8988T (cell line): ENCODE measurements around the gene SLC41A3.

Experiments used
- DNase-seq: peaks from one replicate; pipeline ENCODE4 v3.0.0; 2011

Gene SLC41A3

DNA sequence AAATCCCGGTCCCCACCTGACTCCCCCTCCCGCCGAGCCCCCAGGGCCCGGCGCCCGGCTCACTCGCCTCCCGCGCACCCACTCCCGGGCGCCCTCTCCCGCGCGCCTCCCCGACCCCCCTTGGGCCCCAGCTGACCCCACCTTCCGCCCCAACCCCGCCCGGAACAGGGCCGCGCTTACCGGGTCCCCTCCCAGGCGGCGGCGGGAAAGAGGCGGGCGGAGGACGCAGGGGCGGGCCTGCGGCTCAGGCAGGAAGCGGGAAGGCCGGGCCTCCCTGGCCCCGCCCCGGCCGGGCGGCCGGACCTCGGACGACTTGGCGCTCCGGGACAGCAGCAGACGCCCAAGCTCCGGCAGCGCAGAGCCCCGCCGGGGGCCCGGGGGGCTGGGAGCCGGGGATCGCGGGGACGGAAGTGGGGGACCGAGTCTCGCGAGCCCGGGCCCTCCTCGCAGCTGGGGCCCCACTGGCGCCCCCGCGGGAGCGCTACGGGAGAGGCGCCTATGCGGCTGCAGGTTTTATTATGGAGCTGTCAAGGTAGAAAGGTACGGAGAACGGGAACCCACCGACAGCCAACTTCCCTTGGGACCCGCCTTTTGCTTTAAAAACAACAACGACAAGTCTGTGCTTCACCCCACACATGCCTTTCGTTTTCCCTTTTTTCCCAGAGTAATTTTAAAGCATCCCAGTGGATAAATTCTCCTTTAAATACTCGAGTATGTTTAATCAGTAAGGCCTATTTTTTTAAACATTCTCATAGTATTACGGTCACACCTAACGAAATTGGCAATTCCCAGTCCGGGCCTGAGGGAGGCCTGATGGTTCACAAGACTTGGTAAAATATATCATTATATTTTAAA is at the start of gene SLC41A3:
Gene SLC41A3 (minus strand): TSS at position 212 of the 855 bp plus-strand sequence. CDS start 15,905 bp downstream, outside the sequence.
- DNase-seq = peak; percentile 81

DNA sequence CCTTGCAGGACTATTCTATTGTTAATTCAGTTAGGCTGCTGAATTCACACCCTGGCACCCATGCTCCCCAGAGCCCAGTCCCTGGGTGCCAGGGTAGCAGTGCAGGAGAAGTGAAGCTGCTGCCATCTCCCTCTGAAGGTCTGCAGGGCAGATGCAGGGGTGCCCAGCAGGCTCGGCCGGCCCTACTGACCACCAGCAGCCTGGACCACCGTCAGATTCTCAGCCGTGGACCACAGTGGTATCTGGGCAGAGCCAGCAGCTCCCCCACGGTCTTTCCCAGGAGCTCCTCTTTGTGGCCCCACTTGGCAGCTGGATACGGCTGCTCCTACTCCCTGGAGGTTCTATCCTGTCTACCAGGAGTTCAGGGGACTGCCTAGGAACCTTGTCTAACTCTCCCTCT is 49.7 kb upstream of the SLC41A3 start:
- no peak for DNase-seq

DNA sequence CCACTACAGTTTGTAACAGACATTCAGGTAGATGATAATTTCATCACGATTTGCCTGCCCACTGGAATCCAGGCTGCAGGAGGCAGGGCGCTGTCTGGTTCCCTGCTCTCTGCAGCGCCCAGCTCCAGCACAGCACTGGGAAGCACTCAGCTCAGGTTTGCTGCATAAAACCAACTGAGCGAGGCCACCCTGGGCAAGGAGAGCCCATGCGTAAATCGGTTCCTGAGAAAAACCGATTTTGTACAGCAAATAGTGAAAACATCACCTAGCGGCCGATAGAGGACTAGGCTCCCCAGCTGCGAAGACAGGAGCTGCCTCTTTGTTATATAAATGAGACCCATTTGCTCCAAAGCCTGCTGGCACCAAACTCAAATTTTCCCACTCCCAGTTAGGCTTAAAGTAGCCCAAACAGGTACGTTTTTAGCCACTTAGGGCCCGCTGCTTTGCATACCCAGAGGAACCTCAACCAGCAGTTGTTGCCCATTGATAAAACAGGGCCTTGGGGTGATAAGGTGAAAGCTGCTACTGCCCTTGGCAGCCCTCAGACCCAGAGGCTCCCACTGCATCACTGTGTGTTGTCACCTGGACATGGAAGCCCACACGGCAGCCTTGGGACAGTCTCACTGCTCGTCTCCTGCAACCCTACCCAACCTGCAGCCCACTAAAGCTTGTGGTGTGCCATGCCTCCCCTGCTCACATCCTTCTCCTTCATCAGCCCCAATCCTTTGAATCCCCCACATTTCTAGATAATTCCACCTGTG is 49.0 kb upstream of the SLC41A3 start:
- no peak for DNase-seq

DNA sequence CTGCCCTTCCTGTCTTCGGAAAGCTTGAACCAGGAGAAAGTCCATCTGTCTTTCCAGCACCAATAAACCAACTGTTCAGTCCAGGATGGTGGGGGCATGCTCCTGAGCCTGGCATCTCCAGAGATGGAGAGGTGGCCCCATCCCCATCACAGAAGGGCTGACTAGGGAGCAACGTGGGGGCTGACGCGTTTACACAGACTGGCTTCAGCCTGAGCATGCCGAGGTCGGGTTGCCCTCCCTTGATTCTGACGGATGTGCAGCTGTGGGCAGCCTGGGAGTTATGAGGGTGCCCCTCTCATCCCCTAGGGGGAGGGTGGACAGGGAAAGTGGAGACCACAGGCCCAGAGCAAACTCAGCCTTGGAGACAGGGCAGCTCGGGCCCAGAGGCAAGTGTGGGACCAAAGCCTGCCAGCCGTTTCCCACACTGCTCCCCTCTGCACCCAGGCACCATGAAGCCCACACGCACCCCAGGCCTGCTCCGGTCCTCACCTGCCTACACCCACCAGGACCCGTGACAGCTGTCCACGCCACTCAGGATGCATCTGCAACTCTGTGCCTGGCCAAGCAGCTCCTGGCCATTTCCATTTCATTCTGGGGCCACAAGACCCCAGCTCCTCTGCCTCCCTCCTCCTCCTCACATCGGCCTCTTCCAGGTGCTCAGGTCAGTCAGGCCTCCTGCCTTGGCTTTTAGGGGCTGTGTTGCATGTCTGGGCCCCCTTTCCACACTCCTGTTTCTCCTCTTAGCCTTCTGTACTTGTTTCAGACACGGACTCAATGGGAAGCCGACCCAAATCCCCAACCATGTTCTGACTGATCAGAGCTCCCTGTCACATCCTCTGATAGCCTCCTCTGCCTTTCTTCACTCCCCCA is 48.2 kb upstream of the SLC41A3 start:
- DNase-seq = no peak

DNA sequence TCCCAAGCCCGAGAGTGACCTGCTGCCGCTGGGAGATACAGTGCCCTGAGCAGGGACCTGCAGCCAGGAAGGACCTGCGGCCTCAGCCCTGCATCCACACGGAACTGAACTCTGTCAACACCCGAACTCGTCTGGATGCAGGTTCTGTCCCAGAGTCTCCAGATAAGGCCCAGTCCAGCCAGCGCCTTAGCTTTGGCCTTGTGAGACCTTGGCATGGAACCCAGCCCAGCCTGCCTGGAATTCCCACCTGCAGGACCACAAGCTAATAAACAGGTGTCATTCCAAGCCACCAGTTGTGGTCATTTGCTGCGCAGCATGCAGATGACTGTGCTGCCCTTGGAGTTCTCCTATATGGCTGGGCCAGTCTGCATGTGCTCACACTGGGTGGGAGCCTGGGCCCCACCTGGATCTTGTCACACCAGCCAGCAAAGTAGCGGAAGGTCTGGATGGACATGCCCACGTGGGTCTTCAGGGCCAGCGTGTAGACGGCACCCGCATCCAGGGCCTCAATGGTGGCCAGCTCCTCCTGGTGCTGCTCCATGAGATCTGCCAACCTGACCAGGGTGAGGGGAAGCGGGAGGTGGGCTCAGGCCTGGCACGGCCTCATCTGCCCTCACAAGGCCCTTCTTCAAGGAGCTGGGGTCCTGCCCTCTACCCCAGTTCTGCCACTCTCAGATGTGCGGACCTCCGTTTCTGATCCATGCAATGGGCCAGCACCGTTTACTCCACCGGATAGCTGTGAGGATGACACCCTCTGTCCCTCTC is 47.2 kb upstream of the SLC41A3 start:
- DNase-seq = no peak

DNA sequence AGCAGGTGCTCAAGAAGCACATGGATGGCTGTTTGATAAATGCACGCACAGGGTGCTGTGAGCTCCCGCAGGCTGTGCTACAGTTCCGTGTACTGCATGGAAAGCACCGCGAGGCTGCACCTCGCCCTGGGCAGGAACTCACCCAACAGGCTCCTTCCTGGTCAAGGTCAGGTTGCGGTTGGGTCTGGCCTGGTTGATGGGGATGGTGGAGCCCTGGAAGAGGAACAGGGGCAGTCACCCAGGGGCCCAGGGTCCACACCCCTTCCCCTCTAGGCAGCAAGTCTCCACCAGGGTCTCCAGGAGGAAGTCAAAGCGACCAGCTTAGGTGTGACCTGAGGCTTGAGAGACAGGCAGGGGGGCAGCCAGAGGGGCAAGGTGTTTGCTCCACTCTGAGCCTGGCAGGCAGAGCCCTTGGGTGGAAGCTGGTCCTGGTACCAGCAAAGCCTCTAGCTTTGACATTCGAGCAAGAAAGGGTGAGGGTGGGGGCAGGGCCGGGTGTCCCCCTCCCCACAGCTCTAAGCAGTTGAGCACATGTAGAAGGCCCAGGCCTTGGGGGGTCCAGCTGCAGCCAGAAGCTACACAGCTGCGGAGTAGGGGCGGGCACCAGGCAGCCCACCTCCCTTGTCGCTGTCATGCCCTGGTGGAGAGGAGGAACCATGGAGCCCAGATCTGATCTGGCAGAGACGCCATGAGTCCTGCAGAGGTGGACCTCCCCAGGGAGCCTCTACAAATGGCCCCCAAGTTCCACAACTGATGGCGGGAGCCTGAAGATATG is 46.3 kb upstream of the SLC41A3 start:
- no peak for DNase-seq

DNA sequence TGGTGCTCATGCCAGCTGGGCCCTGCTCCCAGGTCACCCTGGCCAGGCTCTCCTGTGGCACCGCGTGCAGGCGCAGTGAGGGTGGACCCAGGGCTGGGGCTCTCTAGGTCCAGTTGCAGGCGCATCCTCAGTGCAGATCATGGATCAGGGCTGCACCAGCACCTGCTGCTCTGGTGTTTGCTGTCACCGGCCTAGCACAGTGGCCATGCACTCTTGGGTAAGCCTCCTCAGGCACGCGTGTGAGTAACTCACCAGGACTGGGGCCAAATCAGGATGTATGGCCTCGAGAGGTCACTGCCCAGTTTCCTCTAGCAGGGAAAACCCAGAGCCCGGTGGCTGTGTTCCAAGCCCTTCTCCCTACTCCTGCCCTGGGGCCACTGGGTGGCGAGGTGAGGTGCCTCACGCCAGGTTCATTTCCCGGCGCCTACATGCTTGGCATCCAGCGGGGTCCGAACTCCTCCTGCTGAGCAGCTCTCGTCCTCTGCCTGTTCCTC is 45.5 kb upstream of the SLC41A3 start:
- no peak for DNase-seq

DNA sequence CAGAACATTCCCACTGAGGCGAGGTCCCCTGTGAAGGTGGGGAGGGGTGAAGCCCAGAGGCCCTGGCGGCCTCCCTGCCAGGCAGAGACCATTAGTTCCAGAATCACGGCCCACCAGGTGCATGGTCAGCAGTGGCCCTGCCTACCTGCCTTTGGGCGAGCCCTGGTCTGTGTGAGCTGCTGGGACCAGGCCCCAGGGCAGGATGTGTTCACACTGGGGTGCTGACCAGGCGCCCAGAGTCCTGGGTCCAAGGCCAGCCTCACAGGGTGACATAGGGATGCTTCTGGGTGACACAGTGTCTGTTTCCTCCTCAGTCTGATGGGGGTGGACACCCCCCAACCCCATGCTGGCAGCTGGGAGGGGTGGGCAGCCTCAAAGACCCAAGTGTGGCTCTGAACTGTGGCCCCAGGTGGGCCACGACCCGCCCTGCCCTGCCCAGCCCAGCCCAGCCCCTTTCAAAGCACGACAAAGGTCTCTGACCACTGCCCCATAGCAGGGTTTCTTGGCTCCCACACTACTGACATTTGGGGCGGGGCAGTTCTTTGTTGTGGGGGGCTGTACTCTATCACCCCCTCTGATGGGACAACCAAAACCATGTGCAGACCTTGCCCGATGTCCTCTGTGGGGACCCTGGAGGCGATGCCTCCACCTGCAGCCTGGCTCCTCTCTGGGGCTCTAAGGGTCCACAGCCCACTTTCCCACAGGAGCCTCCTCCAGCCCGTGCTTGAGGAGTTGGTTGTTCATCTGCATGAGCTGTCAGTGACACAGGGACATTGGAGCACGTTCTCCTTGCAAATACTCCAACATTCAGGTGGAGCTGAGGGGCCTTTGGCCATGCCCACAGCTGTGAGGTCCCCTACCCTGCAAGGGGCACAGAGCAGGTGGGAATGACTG is 44.8 kb upstream of the SLC41A3 start:
- DNase-seq = no peak

DNA sequence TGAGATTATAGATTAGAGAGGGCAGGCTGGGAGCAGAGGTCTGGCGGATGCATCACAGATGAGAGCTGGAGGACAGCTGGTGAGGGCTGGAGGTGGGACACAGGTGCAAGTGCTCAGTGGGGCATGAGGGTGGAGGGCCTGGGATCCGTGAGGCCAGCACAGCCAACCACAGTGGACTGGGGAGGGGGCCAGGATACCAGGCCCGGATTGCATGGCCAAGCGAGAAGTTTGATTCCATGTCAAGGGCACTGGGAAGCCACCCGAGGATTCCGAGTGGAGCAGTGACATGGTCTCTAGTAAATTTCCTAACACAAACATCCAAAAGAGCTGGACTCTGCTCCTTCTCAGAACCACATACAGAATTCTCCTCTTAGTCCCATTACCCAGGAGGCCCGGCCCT is 44.0 kb upstream of the SLC41A3 start:
- no peak for DNase-seq

DNA sequence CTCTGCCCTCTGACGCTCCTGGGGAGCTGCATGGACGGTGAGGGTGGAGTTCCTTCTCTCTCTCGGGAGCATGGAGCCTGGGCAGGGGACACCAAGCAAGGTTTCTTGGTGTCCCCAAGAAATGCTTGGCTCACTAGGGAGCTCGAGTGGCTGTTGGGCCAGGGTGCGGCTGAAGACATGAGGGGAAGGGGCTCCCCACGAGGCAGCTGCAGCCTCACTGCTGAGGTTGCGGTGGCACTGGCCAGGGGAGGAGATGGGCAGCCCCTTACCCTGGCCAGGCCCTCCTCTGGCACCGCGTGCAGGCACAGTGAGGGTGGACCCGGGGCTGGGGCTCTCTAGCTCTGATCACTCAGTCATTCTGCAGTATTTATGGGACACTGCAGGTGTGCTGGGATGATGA is 43.5 kb upstream of the SLC41A3 start:
- no peak for DNase-seq

DNA sequence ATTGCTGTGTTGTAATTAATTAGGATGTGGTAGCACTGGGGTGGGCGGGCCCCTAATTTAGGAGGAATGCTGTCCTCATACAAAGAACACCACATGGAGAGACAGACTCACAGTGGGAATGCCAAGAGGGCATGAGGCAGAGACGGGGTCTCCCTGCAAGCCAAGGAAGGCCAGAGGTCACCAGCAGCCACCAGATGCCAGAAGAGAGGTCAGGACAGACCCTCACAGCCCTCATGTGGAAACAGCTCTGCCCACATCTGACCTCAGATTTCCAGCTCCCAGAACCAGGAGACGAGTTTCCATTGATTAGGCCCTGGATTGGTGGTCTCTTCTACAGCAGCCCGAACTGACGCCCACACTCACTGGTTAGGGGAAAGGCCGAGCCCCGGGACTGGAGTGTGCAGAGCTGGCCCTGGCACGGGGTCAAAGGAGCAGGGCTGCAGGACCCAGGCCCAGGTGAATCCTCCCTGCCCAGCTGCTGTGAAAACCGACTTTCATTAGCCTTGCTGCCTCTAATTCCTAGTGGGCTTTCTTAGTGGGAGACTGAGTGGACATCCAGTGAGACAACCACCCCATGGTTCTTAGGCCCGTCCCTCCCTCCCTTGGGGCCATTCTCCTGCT is 43.0 kb upstream of the SLC41A3 start:
- no peak for DNase-seq

DNA sequence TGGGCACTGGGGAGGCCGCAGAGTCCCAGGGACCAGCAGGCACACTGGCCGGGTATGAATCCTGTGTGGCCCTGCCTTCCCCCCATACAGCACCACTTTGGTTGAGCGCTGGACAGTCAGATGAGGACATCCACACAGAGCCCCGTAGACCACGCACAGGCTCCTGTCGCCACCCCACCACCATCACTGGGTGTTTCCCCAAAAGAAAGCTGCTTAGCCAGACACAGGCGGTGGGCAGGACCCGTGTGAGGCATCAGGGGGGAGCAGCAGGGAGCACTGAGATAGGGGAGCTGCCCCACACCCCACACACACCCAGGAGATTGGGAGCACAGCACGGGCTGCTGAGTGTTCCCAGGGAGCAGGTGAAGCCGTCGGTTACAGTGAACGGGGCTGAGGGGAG is 42.4 kb upstream of the SLC41A3 start:
- DNase-seq = no peak

DNA sequence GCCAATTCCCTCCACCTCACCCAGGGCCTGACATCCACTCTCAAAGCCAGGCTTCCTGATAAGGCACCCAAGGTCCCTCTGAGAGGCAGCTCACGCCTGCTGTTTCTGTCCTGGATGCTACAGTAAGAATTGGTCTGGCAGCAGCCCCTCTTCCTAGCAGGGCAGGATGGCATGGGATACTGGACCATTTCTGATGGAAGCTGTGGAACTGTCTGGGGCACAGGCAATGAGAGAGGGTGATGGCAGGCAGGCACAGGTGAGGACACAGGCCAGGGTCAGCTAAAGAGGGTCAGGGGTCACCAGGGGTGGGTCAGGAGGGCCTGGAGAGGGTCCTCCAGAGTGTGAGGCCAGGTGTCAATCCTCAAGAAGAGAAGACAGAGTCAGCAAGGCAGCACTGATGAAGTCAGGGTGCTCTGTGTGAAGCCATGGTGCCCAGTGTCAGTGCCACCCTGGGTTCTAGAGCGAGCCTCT is 41.9 kb upstream of the SLC41A3 start:
- no peak for DNase-seq

DNA sequence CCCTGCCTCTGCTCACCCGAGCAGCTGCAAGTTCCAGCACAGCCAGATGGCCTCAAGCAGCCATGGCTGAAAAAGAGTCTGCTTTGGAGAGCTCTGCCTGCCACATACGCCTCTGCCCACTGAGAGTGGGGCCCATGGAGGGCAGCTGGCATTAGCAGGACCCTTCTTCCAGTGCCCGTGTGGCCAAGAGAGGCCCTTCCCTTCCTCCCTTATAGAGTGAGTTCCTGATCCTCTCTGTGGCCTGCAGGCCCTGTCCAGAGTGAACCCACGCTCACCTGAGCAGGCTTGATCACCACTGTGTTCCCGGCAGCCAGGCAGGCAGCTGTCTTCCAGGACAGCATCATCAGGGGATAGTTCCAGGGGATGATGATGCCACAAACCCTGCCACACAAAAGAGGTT is 41.4 kb upstream of the SLC41A3 start:
- DNase-seq = no peak

DNA sequence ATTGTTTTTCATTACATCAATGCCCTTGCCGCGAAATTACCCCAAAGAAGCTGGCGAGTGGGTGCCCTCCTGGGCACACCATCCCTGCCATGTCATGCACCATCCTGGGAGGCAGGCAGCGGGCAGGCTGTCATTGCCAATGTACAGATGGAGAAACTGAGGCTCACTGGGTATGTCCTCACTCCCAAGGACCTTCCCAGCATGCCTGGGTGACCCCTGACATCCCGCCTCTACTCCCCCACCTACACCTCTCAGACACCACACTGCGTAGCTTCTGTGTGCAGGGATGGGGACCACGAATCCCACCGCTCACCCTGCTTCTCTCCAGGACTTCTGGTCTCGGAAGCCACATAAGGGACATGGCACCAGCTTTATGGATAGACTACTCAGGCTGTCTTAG is 41.0 kb upstream of the SLC41A3 start:
- no peak for DNase-seq

DNA sequence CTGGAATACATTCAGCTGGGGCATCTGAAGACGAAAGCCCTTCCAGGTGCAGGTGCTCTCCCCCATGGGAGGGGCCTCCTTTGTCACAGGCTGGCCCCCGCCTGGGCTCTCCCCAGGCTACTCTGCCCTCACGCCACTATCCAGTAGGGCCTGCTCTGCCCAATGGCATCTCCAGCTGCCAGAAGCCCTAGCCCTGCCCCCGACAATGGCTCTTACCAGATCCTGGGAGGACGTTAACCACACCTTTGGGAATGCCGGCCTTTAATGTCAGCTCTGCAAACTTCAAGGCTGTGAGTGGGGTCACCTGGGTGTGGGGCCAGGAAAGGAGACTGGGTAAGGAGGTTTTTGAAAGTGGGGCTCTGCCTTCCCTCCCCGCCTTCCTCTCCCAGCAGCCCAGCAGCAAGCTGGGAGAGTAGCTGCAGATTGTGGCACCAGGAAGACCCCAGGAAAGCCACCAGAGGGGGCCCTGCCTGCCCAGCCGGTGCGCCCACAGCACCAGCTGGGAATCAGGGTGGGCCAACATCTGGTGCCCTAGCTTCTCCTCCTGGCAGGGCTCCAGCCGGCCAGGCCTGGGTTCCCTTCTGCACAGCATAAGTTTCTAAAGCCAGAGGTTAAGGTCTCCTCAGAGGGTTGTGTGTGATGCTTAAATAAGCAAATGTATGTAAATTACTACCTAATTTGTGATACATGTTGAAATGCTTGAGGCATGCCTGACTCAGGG is 40.4 kb upstream of the SLC41A3 start:
- no peak for DNase-seq

DNA sequence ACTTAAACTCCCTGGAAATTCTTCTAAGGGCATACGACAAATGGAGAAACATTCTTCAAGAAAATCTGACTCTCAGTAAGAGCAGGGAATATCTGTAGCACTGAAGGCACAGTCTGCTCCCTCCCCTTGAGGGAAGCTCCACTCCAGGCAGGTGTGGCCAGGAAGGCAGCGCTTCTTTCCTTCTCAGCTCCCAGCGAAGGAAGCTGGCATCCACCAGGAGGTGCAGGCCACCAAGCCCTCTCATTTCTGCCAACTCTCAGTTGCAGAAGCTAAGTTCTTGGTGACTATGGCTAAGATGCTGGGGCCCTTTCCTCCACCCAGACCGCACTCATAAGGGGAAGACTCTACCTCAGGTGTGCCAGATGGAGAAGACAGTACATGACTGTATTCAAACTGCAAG is 37.7 kb upstream of the SLC41A3 start:
- DNase-seq = no peak

DNA sequence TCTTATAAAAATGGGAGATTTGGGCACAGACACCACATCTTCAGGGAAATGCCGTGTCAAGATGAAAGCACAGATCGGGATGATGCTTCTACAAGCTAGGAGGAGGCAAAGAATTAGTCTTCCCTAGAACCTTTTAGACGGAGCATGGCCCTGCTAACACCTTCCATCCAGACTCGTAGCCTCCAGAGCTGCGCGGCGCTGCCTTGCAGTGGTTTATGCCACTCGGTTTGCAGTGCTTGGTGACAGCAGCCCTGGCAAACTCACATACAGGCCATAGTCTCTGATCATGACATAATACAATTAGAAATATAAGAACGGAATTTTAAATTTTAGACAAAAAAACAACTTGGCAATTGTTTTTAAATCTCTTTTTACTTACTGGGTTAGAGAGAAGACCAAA is 37.1 kb upstream of the SLC41A3 start:
- no peak for DNase-seq

DNA sequence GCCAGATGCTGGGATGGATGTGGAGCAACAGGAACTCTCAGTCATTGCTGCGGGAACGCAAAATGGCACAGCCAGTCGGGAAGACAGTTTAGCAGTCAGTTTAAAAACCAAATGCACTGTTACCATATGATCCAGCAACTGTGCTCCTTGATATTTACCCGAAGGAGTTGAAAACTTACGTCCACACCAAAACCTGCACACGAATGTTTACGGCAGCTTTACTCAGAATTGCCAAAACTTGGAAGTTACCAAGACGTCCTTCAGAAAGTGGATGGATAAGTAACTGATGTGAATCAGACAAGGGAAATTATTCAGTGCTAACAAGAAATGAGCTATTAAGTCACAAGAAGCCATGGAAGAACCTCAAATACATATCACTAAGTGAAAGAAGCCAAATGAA is 36.1 kb upstream of the SLC41A3 start:
- no peak for DNase-seq
